Measurements from ENCODE around the gene TCEAL4.
A peak's percentile ranks its signal among the peaks of the same experiment; 100 is the strongest.
"Not testable (repeated sequence)": the region's sequence is repeated elsewhere in the genome, so short reads cannot be mapped to it uniquely, and the experiment has no call there.

The TCEAL4 gene

DNA sequence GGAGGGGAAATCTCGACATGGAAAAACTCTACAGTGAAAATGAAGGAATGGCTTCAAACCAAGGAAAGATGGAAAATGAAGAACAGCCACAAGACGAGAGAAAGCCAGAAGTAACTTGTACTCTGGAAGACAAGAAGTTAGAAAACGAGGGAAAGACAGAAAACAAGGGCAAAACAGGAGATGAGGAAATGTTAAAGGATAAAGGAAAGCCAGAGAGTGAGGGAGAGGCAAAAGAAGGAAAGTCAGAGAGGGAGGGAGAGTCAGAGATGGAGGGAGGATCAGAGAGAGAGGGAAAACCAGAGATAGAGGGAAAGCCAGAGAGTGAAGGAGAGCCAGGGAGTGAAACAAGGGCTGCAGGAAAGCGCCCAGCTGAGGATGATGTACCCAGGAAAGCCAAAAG is 1.3 kb downstream of the TCEAL4 start:
- Histone ChIP-seq H3K27ac (ENCODE audit: low read depth, low read length) (no peak overlapping the region), H3K27me3 (ENCODE audit: control insufficient read depth, insufficient read depth, low read length) (peaks cover 4% of the 10 kb centered on the region; the same call in 1 of the 2 replicates), H3K9ac (ENCODE audit: low read depth, low read length) (0 out of 2 replicates have a peak overlapping the region, but pooled peaks have one; percentile 69), H3K4me1 (ENCODE audit: control insufficient read depth, insufficient read depth, low read length) (no peaks in the 10 kb centered on the region), H3K4me3 (ENCODE audit: low read depth, low read length) (peak overlapping the region; percentile 89; the same call in 1 of the 2 replicates), H3K36me3 (ENCODE audit: control insufficient read depth, insufficient read depth, low read length) (peaks cover 13% of the 10 kb centered on the region), H3K9me3 (ENCODE audit: control insufficient read depth, insufficient read depth, low read length) (no peaks in the 10 kb centered on the region)

DNA sequence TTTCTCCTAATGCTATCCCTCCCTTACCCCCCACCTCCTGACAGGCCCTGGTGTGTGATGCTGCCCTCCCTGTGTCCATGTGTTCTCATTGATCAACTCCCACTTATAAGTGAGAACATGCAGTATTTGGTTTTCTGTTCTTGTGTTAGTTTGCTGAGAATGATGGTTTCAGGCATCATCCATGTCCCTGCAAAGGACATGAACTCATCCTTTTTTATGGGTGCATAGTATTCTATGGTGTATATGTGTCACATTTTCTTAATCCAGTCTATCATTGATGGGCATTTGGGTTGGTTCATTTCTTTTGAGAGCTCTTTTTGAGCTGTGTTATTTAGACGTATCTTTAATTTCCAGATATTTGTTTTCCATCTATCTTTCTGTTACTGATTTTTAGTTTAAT is 7.0 kb downstream of the TCEAL4 start:
- H3K27ac ChIP-seq (ENCODE audit: low read depth, low read length); H3K9ac ChIP-seq (ENCODE audit: low read depth, low read length); H3K36me3 ChIP-seq (ENCODE audit: control insufficient read depth, insufficient read depth, low read length); H3K27me3 ChIP-seq (ENCODE audit: control insufficient read depth, insufficient read depth, low read length); H3K4me3 ChIP-seq (ENCODE audit: low read depth, low read length); H3K4me1 ChIP-seq (ENCODE audit: control insufficient read depth, insufficient read depth, low read length): not testable (repeated sequence)
- H3K9me3 ChIP-seq (ENCODE audit: control insufficient read depth, insufficient read depth, low read length), result peaks cover 10% of the 10 kb centered on the region

DNA sequence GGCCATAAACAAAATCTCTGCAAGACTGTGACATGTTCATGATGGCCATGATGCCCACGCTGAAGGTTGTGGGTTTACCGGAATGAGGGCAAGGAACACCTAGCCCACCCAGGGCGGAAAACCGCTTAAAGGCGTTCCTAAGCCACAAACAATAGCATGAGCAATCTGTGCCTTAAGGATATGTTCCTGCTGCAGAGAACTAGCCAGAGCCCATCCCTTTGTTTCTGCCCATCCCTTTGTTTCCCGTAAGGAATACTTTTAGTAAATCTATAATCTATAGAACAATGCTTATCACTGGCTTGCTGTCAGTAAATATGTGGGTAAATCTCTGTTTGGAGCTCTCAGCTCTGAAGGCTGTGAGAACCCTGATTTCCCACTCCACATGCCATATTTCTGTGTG is 9.9 kb downstream of the TCEAL4 start:
- H3K4me1 ChIP-seq (ENCODE audit: control insufficient read depth, insufficient read depth, low read length); H3K27me3 ChIP-seq (ENCODE audit: control insufficient read depth, insufficient read depth, low read length); H3K36me3 ChIP-seq (ENCODE audit: control insufficient read depth, insufficient read depth, low read length); H3K9ac ChIP-seq (ENCODE audit: low read depth, low read length); H3K27ac ChIP-seq (ENCODE audit: low read depth, low read length); H3K4me3 ChIP-seq (ENCODE audit: low read depth, low read length): not testable (repeated sequence)
- H3K9me3 ChIP-seq (ENCODE audit: control insufficient read depth, insufficient read depth, low read length), result peaks cover 10% of the 10 kb centered on the region

DNA sequence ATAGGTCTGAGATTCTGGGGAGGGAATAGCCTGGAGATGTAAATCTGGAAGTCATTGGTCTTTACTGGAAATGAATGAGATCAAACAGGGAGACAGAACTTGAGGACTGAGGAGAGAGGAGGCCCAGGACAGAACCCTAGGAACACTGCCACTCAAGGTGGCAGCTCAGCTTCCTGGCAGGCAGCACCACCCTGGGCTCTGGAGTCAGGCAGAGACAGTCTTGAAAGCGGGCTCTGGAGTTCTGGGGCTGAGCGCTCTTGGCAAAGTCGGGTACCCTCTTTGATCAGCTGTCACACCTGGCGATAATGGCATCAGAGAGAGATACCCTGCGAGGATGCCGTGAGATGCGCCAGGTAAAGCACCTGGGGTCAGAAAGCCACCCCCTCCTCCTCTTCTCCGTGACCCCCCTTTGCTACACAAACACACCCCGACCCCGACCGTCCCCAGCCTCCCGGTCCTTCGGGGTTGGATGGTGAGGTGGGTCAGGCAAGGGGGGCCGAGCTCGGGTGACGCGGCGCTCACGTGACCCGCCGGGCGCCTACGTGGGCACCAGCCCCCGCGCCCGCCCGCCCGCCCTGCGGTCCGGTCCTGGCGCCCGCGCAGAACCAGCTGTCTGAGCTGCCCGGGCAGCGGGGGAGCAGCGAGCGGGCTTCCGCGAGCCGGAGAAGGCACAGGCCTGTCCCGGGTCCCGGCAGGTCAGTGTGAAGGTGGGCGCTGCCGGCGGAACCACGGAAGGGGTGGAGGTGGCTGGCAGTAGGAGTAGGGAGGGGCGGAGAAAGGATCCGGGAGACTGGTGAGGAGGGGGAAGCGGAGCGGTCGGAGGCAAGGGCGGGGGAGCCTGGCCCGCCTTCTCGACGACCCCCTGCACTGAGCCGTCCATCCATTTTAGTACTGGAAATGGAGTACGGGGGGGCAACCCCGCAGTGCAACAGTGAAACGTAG is 22.3 kb downstream of the TCEAL4 start, which contains the start of gene TCEAL3:
Gene TCEAL3, plus strand, starts transcription at position 600 of the 942 bp plus-strand sequence. CDS start 1,102 bp downstream, outside the sequence.
- Histone ChIP-seq H3K9ac (ENCODE audit: low read depth, low read length) (peak within 1 kb of the TSS; percentile 70), H3K9me3 (ENCODE audit: control insufficient read depth, insufficient read depth, low read length) (no peaks in the 10 kb centered on the region), H3K4me3 (ENCODE audit: low read depth, low read length) (peak within 1 kb of the TSS; percentile 88), H3K27me3 (ENCODE audit: control insufficient read depth, insufficient read depth, low read length) (peaks cover 16% of the 10 kb centered on the region), H3K4me1 (ENCODE audit: control insufficient read depth, insufficient read depth, low read length) (peaks cover 5% of the 10 kb centered on the region; the same call in 1 of the 2 replicates), H3K27ac (ENCODE audit: low read depth, low read length) (no peak within 1 kb of the TSS), H3K36me3 (ENCODE audit: control insufficient read depth, insufficient read depth, low read length) (no peaks in the 10 kb centered on the region)

DNA sequence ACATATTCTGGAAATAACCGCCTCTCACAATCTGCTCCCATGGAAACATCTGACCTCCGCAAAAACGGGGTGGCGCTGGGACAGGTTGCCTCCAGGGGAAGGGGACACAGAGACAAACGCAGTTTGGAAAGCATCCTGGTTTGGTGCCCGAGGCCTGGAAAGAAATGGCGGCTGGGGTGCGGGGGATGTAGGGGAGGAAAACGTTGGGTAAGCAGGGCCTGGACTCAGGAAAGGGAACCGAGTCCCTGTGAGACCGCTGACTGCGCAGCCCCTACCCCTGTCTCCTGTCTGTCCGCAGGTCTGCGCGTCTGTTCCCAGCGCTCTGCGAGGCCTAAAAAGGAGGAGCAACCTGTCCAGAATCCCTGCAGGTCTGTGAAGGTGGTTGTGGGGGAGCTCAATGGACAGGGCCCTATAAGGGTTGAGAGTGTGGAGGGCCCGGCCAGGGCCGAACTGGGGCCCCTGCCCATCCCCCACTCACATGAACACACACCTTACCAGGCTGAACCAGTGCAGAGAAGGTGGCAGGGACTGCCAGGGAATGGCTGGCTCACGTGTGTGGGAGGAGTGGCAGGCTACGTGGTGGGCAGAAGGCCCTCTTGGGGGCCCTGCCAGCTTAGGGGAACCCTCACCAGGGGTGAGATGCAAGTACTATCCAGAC is 23.1 kb downstream of the TCEAL4 start:
- Histone ChIP-seq H3K9me3 (ENCODE audit: control insufficient read depth, insufficient read depth, low read length) (no peaks in the 10 kb centered on the region), H3K27me3 (ENCODE audit: control insufficient read depth, insufficient read depth, low read length) (peaks cover 16% of the 10 kb centered on the region), H3K4me3 (ENCODE audit: low read depth, low read length) (peak overlapping the region; percentile 88), H3K4me1 (ENCODE audit: control insufficient read depth, insufficient read depth, low read length) (peaks cover 5% of the 10 kb centered on the region; the same call in 1 of the 2 replicates), H3K9ac (ENCODE audit: low read depth, low read length) (peak overlapping the region; percentile 70), H3K36me3 (ENCODE audit: control insufficient read depth, insufficient read depth, low read length) (no peaks in the 10 kb centered on the region), H3K27ac (ENCODE audit: low read depth, low read length) (no peak overlapping the region)

DNA sequence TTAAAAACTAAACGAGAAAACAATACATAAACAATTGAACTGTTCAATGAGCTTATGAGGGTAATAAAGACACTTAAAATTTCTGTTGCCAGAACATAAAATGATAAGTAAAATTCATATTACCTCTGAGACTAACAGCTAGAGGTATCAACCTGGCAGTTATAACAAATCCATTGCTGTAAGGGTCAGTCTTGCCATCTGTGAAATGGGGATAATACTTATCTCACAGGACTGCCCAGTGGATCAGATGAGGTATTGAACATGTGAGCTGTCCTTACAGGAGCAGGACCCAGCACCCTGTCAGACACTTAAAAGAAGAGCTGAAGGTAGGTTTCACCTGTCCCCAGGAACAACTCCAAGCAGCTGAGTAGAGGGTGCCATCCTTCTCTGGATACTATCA is 25.0 kb downstream of the TCEAL4 start:
- peaks cover 16% of the 10 kb centered on the region for H3K27me3 ChIP-seq (ENCODE audit: control insufficient read depth, insufficient read depth, low read length)
- H3K27ac ChIP-seq (ENCODE audit: low read depth, low read length), result no peak overlapping the region
- H3K9me3 ChIP-seq (ENCODE audit: control insufficient read depth, insufficient read depth, low read length), result no peaks in the 10 kb centered on the region

DNA sequence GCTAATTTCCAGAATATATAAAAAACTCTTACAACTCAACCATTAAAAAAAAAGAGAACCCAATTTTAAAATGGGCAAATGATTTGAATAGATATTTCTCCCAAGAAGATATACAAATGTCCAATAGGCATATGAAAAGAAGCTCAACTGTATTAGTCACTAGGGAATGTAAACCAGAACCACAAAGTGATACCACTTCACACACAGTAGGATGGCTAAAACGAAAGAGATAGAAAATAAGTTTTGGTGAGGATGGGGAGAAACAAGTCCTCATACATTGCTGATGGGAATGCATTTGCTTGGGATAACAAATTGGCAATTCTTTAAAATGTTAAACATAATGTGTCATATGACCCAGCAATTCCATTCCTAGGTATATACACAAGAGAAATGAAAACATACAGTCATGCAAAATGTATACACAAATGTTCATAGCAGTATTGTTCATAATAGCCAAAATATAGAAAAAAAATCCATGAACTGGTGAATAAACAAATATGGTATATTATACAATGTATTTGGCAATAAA is 28.1 kb downstream of the TCEAL4 start:
- Histone ChIP-seq H3K27me3 (ENCODE audit: control insufficient read depth, insufficient read depth, low read length) (no peaks in the 10 kb centered on the region; the same call in 1 of the 2 replicates), H3K9me3 (ENCODE audit: control insufficient read depth, insufficient read depth, low read length) (no peaks in the 10 kb centered on the region), H3K4me1 (ENCODE audit: control insufficient read depth, insufficient read depth, low read length) (peaks cover 26% of the 10 kb centered on the region), H3K36me3 (ENCODE audit: control insufficient read depth, insufficient read depth, low read length) (no peaks in the 10 kb centered on the region), H3K9ac (ENCODE audit: low read depth, low read length) (no peak overlapping the region), H3K4me3 (ENCODE audit: low read depth, low read length) (no peak overlapping the region), H3K27ac (ENCODE audit: low read depth, low read length) (no peak overlapping the region)

More for the DNA sequence above, 25.0 kb downstream of the TCEAL4 start:
- no peak overlapping the region for H3K9ac ChIP-seq (ENCODE audit: low read depth, low read length)
- no peaks in the 10 kb centered on the region for H3K36me3 ChIP-seq (ENCODE audit: control insufficient read depth, insufficient read depth, low read length)
- H3K4me1 ChIP-seq (ENCODE audit: control insufficient read depth, insufficient read depth, low read length), result peaks cover 7% of the 10 kb centered on the region
- H3K4me3 ChIP-seq (ENCODE audit: low read depth, low read length), result no peak overlapping the region

DNA sequence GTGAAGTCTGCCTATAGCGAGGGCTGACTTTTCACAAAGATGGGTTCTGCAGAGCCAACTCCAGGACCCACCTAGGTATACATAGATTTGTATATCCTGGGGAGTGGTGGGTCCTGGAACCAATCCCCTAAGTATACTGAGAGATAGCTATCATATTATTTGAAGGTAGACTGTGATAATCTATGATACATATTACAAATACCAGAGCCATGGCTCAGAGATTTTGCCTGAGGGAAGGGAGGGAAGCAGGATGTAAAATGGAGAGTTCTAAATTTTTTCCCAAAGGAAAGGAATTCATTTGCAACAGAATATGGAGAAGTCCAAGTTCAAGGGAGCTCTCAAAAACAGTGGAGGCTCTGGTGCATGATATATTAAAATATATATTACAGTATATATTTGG is 29.7 kb downstream of the TCEAL4 start:
- no peaks in the 10 kb centered on the region; the same call in 1 of the 2 replicates for H3K27me3 ChIP-seq (ENCODE audit: control insufficient read depth, insufficient read depth, low read length)
- H3K27ac ChIP-seq (ENCODE audit: low read depth, low read length), result no peak overlapping the region
- no peaks in the 10 kb centered on the region for H3K36me3 ChIP-seq (ENCODE audit: control insufficient read depth, insufficient read depth, low read length)
- no peak overlapping the region for H3K4me3 ChIP-seq (ENCODE audit: low read depth, low read length)
- no peaks in the 10 kb centered on the region for H3K9me3 ChIP-seq (ENCODE audit: control insufficient read depth, insufficient read depth, low read length)
- H3K9ac ChIP-seq (ENCODE audit: low read depth, low read length), result no peak overlapping the region
- peaks cover 21% of the 10 kb centered on the region for H3K4me1 ChIP-seq (ENCODE audit: control insufficient read depth, insufficient read depth, low read length)

DNA sequence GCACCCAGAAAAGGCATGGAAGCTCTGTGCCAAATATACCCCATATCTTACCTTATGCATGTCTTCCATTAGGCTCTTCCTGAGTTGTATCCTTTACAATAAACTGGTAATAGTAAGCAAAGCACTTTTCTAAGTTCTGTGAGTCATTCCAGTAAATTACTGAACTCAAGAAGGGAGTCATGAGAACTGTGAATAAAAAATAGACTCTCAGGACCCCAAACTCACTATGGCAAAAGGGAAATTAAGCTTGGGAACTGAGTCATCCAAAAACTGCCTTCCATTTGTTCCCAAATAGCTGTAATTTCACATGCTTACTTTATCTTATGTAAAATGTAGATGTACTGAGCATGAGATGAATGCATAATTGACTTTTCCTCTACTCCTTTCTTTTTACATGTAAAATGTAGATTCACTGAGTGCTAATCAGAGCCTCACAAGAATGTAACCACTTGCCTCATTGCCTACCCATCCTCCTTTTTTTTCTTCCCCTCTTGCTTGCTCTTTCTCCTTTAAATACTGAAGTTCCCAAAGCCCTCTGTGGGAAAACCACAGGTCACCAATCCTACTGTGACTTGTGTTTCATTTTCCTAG is 30.6 kb downstream of the TCEAL4 start:
- Histone ChIP-seq H3K27me3 (ENCODE audit: control insufficient read depth, insufficient read depth, low read length) (no peaks in the 10 kb centered on the region; the same call in 1 of the 2 replicates), H3K36me3 (ENCODE audit: control insufficient read depth, insufficient read depth, low read length) (no peaks in the 10 kb centered on the region), H3K4me1 (ENCODE audit: control insufficient read depth, insufficient read depth, low read length) (peaks cover 21% of the 10 kb centered on the region), H3K27ac (ENCODE audit: low read depth, low read length) (no peak overlapping the region), H3K4me3 (ENCODE audit: low read depth, low read length) (no peak overlapping the region), H3K9me3 (ENCODE audit: control insufficient read depth, insufficient read depth, low read length) (no peaks in the 10 kb centered on the region), H3K9ac (ENCODE audit: low read depth, low read length) (no peak overlapping the region)

DNA sequence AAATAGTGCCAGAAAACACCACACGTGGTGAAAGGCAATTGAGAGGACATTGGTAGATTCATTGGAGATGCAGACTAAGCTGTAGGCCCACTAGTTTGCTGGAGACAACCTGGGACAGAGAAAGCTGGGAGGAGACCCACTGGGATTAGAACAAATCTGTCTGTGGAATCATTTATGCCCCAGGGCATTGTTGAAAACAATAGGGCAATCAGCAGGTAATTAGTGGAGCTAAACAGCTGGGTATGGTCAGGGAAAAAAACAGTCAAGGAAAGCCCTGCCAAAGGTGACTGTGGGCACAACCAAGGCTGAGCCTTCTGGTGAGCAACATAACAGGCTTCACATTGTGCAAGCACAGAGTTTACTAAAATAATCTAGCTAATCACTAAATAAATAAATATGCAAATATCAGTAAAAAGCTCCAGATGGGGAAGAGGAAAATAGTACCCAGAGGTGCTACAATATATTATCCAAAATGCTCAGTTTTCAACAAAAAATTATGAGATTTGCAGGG is 31.4 kb downstream of the TCEAL4 start:
- no peak overlapping the region for H3K9ac ChIP-seq (ENCODE audit: low read depth, low read length)
- H3K9me3 ChIP-seq (ENCODE audit: control insufficient read depth, insufficient read depth, low read length), result no peaks in the 10 kb centered on the region
- no peak overlapping the region for H3K27ac ChIP-seq (ENCODE audit: low read depth, low read length)

More for the DNA sequence above, 31.4 kb downstream of the TCEAL4 start:
- Histone ChIP-seq H3K27me3 (ENCODE audit: control insufficient read depth, insufficient read depth, low read length) (no peaks in the 10 kb centered on the region; the same call in 1 of the 2 replicates), H3K4me3 (ENCODE audit: low read depth, low read length) (no peak overlapping the region), H3K36me3 (ENCODE audit: control insufficient read depth, insufficient read depth, low read length) (no peaks in the 10 kb centered on the region), H3K4me1 (ENCODE audit: control insufficient read depth, insufficient read depth, low read length) (peaks cover 21% of the 10 kb centered on the region)
